ENCODE results near the gene PLEKHN1. TPM values are rescaled to one million over a fixed set of nuclear protein-coding genes. Genes with fewer than 3 reads are reported as not detected.
"Not testable (repeated sequence)": the region's sequence is repeated elsewhere in the genome, so short reads cannot be mapped to it uniquely, and the experiment has no call there.

Gene PLEKHN1
- total RNA-seq, 3 donors from 2014 or later = 1.6 to 2.4 (median 1.9) TPM

- Mint-ChIP-seq H3K36me3 (ENCODE audit: insufficient read depth) (no peaks in the 10 kb centered on the region), H3K4me3 (no peak overlapping the region), H3K9me3 (no peaks in the 10 kb centered on the region), H3K27me3 (ENCODE audit: low read depth) (peaks cover 46% of the 10 kb centered on the region), H3K4me1 (ENCODE audit: low read depth) (no peaks in the 10 kb centered on the region)
- ATAC-seq (no peak), DNase-seq (no peak)
These were observed 18.8 kb downstream of the PLEKHN1 start for GRCh38 chr1:985126-985525.

GRCh38 chr1:988061-988460 lies 21.8 kb downstream of the PLEKHN1 start:
- H3K36me3 Mint-ChIP-seq (ENCODE audit: insufficient read depth); H3K4me1 Mint-ChIP-seq (ENCODE audit: low read depth); ATAC-seq; H3K9me3 Mint-ChIP-seq; DNase-seq; H3K4me3 Mint-ChIP-seq: not testable (repeated sequence)
- peaks cover 43% of the 10 kb centered on the region for H3K27me3 Mint-ChIP-seq (ENCODE audit: low read depth)

GRCh38 chr1:991275-991674 lies 25.0 kb downstream of the PLEKHN1 start:
- H3K36me3 Mint-ChIP-seq (ENCODE audit: insufficient read depth); H3K4me3 Mint-ChIP-seq; H3K4me1 Mint-ChIP-seq (ENCODE audit: low read depth); ATAC-seq; DNase-seq; H3K9me3 Mint-ChIP-seq: not testable (repeated sequence)
- H3K27me3 Mint-ChIP-seq (ENCODE audit: low read depth) = peaks cover 31% of the 10 kb centered on the region

GRCh38 chr1:991895-992294 lies 25.6 kb downstream of the PLEKHN1 start:
- Mint-ChIP-seq H3K4me3 (no peak overlapping the region), H3K36me3 (ENCODE audit: insufficient read depth) (no peaks in the 10 kb centered on the region), H3K9me3 (peaks cover 3% of the 10 kb centered on the region), H3K27me3 (ENCODE audit: low read depth) (peaks cover 30% of the 10 kb centered on the region), H3K4me1 (ENCODE audit: low read depth) (peaks cover 6% of the 10 kb centered on the region)
- ATAC-seq (no peak), DNase-seq (no peak)

GRCh38 chr1:992362-992761 lies 26.1 kb downstream of the PLEKHN1 start:
- no peaks in the 10 kb centered on the region for H3K36me3 Mint-ChIP-seq (ENCODE audit: insufficient read depth)
- H3K4me3 Mint-ChIP-seq = no peak overlapping the region
- H3K4me1 Mint-ChIP-seq (ENCODE audit: low read depth) = peaks cover 6% of the 10 kb centered on the region
- H3K9me3 Mint-ChIP-seq = peaks cover 3% of the 10 kb centered on the region
- DNase-seq (no peak), ATAC-seq (peak in 1 of 2 donors; percentile 49)
- peaks cover 35% of the 10 kb centered on the region for H3K27me3 Mint-ChIP-seq (ENCODE audit: low read depth)

GRCh38 chr1:993379-993995 lies 27.2 kb downstream of the PLEKHN1 start:
- Mint-ChIP-seq H3K4me1 (ENCODE audit: low read depth) (peaks cover 6% of the 10 kb centered on the region), H3K36me3 (ENCODE audit: insufficient read depth) (no peaks in the 10 kb centered on the region), H3K27me3 (ENCODE audit: low read depth) (peaks cover 33% of the 10 kb centered on the region), H3K4me3 (no peak overlapping the region), H3K9me3 (peaks cover 3% of the 10 kb centered on the region)
- DNase-seq (no peak), ATAC-seq (no peak)

- H3K36me3 Mint-ChIP-seq (ENCODE audit: insufficient read depth); H3K4me1 Mint-ChIP-seq (ENCODE audit: low read depth); H3K9me3 Mint-ChIP-seq; H3K4me3 Mint-ChIP-seq; DNase-seq; ATAC-seq: not testable (repeated sequence)
- peaks cover 24% of the 10 kb centered on the region for H3K27me3 Mint-ChIP-seq (ENCODE audit: low read depth)
These were observed 28.3 kb downstream of the PLEKHN1 start for GRCh38 chr1:994546-994945.

- no peak overlapping the region for H3K4me3 Mint-ChIP-seq
- DNase-seq = no peak
- H3K27me3 Mint-ChIP-seq (ENCODE audit: low read depth) = peaks cover 22% of the 10 kb centered on the region
- ATAC-seq = no peak
- H3K36me3 Mint-ChIP-seq (ENCODE audit: insufficient read depth) = no peaks in the 10 kb centered on the region
- peaks cover 3% of the 10 kb centered on the region for H3K9me3 Mint-ChIP-seq
- H3K4me1 Mint-ChIP-seq (ENCODE audit: low read depth) = peaks cover 8% of the 10 kb centered on the region
These were observed 29.7 kb downstream of the PLEKHN1 start for GRCh38 chr1:995665-996633.

GRCh38 chr1:996851-997712 lies 30.8 kb downstream of the PLEKHN1 start:
- peaks cover 24% of the 10 kb centered on the region for H3K27me3 Mint-ChIP-seq (ENCODE audit: low read depth)
- H3K4me3 Mint-ChIP-seq = no peak overlapping the region
- DNase-seq (no peak), ATAC-seq (no peak)
- H3K9me3 Mint-ChIP-seq = peaks cover 3% of the 10 kb centered on the region
- no peaks in the 10 kb centered on the region for H3K36me3 Mint-ChIP-seq (ENCODE audit: insufficient read depth)
- H3K4me1 Mint-ChIP-seq (ENCODE audit: low read depth) = peaks cover 8% of the 10 kb centered on the region

- Mint-ChIP-seq H3K36me3 (ENCODE audit: insufficient read depth) (no peaks in the 10 kb centered on the region), H3K4me3 (no peak overlapping the region), H3K9me3 (no peaks in the 10 kb centered on the region), H3K27me3 (ENCODE audit: low read depth) (peaks cover 23% of the 10 kb centered on the region), H3K4me1 (ENCODE audit: low read depth) (peaks cover 5% of the 10 kb centered on the region)
- ATAC-seq (no peak), DNase-seq (no peak)
These were observed 31.4 kb downstream of the PLEKHN1 start for GRCh38 chr1:997713-997992.

GRCh38 chr1:997993-998744 lies 31.9 kb downstream of the PLEKHN1 start:
- peaks cover 21% of the 10 kb centered on the region for H3K27me3 Mint-ChIP-seq (ENCODE audit: low read depth)
- H3K36me3 Mint-ChIP-seq (ENCODE audit: insufficient read depth) = no peaks in the 10 kb centered on the region
- no peak for ATAC-seq
- H3K9me3 Mint-ChIP-seq = no peaks in the 10 kb centered on the region
- DNase-seq = no peak
- peaks cover 4% of the 10 kb centered on the region for H3K4me1 Mint-ChIP-seq (ENCODE audit: low read depth)
- H3K4me3 Mint-ChIP-seq = no peak overlapping the region

GRCh38 chr1:998745-998994 lies 32.4 kb downstream of the PLEKHN1 start:
- DNase-seq (no peak), ATAC-seq (no peak)
- Mint-ChIP-seq H3K4me1 (ENCODE audit: low read depth) (peaks cover 4% of the 10 kb centered on the region), H3K4me3 (no peak overlapping the region), H3K27me3 (ENCODE audit: low read depth) (peaks cover 25% of the 10 kb centered on the region), H3K36me3 (ENCODE audit: insufficient read depth) (no peaks in the 10 kb centered on the region), H3K9me3 (no peaks in the 10 kb centered on the region)

- H3K4me1 Mint-ChIP-seq (ENCODE audit: low read depth) = peaks cover 4% of the 10 kb centered on the region
- peaks cover 26% of the 10 kb centered on the region for H3K27me3 Mint-ChIP-seq (ENCODE audit: low read depth)
- DNase-seq (no peak), ATAC-seq (peak in 1 of 2 donors; percentile 7)
- no peaks in the 10 kb centered on the region for H3K9me3 Mint-ChIP-seq
- no peak overlapping the region for H3K4me3 Mint-ChIP-seq
- no peaks in the 10 kb centered on the region for H3K36me3 Mint-ChIP-seq (ENCODE audit: insufficient read depth)
These were observed 32.9 kb downstream of the PLEKHN1 start for GRCh38 chr1:998995-999724.
